22Rv1 (cell line): ENCODE data around the gene IFITM1.

ENCODE experiments used
- H3K27ac ChIP-seq: fragments of 450-650 bp; 2 replicates; pipeline ENCODE4 v1.5.1; 2017
- CTCF ChIP-seq: fragments of 450-650 bp; IDR thresholded peaks from 2 replicates; pipeline ENCODE4 v1.5.1; 2017; ENCODE audit warnings: mild to moderate bottlenecking
- ZFX ChIP-seq: fragments of 450-650 bp; IDR thresholded peaks from 2 replicates; pipeline ENCODE4 v1.6.1; 2017; ENCODE audit warnings: antibody characterized with exemption, borderline replicate concordance

The IFITM1 gene

GRCh38 chr11:336659-337198 lies 22.9 kb downstream of the IFITM1 start:
- TF ChIP-seq CTCF (no peak), ZFX (no peak)
- H3K27ac ChIP-seq: no peak overlapping the region

DNA sequence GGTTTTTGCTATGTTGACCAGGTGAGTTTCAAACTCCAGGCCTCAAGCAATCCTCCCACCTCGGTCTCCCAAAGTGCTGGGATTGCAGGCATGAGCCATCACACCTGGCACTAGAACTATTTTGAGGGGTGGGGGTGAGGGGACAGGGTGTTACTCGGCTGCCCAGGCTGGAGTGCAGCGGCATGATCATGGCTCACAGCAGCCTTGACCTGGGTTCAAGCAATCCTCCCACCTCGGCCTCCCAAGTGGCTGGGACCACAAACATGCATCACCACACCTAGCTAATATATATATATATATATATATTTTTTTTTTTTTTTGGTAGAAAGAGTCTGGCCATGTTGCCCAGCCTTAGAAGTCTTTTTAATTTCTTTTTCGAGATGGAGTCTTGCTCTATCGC lies 23.9 kb downstream of the IFITM1 start:
- TF ChIP-seq CTCF (no peak), ZFX (no peak)
- no peak overlapping the region for H3K27ac ChIP-seq

DNA sequence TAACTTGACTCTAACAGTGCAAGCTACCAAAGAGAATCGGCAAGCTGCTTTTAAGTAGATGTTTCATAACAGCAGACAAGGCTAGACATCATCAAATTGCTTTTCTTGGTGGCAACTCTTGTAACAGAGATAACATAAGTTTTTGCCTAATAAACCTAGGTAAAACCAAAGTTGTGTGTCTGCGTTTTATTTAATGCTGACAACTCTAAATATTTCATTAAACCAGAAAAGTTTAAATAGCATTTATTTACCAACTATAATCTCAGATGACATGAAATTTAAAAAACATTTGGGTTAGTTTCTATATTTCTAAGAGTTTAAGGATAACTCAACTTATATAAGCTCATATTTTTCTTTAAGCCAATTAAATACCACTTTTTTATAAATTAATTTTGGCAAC lies 26.1 kb downstream of the IFITM1 start:
- no peak overlapping the region for H3K27ac ChIP-seq

DNA sequence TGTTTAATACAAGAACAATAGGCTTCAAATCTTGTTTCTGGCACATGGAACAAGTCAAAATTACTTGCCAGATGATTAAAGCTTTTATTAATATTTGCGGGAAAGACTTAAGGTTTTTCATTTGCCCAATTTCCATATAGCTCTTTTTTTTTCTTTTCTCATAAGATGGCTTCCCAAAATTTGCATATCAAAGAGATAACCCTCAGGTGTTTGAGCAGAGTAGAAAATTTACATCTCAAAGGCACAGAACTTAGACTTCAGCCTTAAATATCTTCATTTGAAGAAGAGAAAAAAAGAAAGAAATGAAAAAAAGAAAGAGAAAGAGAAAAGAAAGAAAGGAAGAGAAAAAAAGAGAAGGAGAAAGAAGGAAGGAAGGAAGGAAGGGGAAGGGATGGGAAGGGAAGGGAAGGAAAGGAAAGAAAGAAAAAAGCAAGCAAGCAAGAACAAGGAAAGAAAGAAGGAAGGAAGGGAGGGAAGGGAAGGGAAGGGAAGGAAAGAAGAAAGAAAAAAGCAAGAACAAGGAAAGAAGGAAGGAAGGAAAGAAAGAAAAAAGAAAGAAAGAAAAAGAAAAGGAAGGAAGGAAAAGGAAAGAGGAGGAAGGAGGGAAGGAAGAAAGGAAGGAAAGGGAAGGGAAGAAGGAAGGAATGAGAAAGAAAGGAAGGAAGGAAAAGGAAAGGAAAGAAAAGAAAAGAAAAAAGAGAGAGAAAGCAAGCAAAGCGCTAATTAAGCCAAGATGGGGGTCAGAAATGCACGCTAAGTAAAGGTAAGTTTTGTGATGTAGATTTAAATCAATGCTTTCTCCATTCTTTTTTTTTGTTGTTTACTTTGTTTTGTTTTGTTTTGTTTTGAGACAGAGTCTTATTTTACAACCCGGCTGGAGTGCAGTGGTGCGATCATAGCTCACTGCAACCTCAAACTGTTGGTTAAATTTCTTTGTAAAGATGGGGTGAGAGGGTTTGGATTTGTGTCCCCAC lies 27.0 kb downstream of the IFITM1 start:
- TF ChIP-seq ZFX (no peak), CTCF (no peak)
- H3K27ac ChIP-seq: no peak overlapping the region

More for the DNA sequence above, 26.1 kb downstream of the IFITM1 start:
- TF ChIP-seq ZFX (no peak), CTCF (no peak)

- TF ChIP-seq CTCF: no peak
- no peak for TF ChIP-seq ZFX
- H3K27ac ChIP-seq: no peak overlapping the region
These were observed 28.5 kb downstream of the IFITM1 start for GRCh38 chr11:342328-342727.

DNA sequence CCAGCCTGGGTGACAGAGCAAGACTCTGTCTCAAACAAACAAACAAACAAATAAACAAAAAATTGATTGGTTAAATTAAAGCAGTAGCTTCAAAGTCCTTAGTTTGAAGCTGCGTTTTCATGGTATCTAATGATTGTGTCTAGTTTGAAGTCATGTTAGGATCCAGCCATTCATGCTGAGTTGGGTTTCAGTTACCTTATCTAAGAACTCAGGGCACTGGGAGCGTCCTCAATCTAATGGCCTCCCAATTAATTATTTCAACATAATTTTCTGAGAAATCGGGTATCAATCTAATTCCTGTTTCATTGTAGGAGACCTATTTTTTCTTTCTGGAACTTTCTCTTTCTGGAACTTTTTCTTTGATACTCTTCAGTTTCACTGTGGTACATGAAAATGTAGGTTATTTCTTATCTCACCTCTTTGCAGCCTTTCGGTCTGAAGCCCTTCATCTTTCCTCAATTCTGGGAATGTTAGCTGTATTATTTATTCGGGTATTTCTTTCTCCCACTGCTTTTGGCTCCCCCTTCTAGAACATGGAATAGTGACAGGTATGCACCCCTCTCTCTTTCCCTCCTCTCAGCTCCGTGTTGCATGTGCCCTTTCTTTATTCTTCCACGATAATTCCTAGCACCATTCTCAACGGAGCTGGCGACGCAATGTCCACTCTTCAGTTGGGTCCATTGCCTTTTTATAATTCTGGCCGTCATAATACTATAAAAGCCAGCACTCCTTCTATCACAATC lies 31.2 kb downstream of the IFITM1 start:
- no peak overlapping the region for H3K27ac ChIP-seq
- TF ChIP-seq ZFX (no peak), CTCF (no peak)
